IPS-15b (cell line): Measurements from ENCODE around the gene HOXA2.

ENCODE experiments used
- H3K27me3 ChIP-seq: one replicate; pipeline ENCODE4 v1.6.1; 2013; ENCODE audit warnings: low read length; ENCODE audit not compliant: control insufficient read depth, insufficient read depth
- H3K36me3 ChIP-seq: one replicate; pipeline ENCODE4 v1.6.1; 2013; ENCODE audit warnings: low read length; ENCODE audit not compliant: control insufficient read depth, insufficient read depth
- H3K4me1 ChIP-seq: one replicate; pipeline ENCODE4 v1.6.1; 2013; ENCODE audit warnings: mild to moderate bottlenecking, low read length; ENCODE audit not compliant: control insufficient read depth, insufficient read depth
- H3K4me3 ChIP-seq: one replicate; pipeline ENCODE4 v1.5.1; 2013; ENCODE audit warnings: low read depth, low read length
- H3K9ac ChIP-seq: one replicate; pipeline ENCODE4 v1.6.1; 2013; ENCODE audit warnings: low read depth, mild to moderate bottlenecking, low read length
- H3K9me3 ChIP-seq: one replicate; pipeline ENCODE4 v1.6.1; 2013; ENCODE audit warnings: mild to moderate bottlenecking, low read length; ENCODE audit not compliant: control insufficient read depth, insufficient read depth

The HOXA2 gene

GRCh38 chr7:27053153-27053552, 49.3 kb downstream of the HOXA2 start:
- Histone ChIP-seq H3K9ac (no peak overlapping the region), H3K4me1 (peaks cover 6% of the 10 kb centered on the region), H3K36me3 (no peaks in the 10 kb centered on the region), H3K27me3 (no peaks in the 10 kb centered on the region), H3K9me3 (no peaks in the 10 kb centered on the region), H3K4me3 (no peak overlapping the region)

GRCh38 chr7:27051451-27051850, 51.0 kb downstream of the HOXA2 start:
- no peaks in the 10 kb centered on the region for H3K9me3 ChIP-seq
- H3K27me3 ChIP-seq: no peaks in the 10 kb centered on the region
- no peak overlapping the region for H3K4me3 ChIP-seq
- H3K9ac ChIP-seq: no peak overlapping the region
- H3K36me3 ChIP-seq: no peaks in the 10 kb centered on the region
- H3K4me1 ChIP-seq: peaks cover 6% of the 10 kb centered on the region
